ENCODE results near the gene CEP41. TPM values are rescaled to one million over a fixed set of nuclear protein-coding genes. Genes with fewer than 3 reads are reported as not detected.

The CEP41 gene
- total RNA-seq, 1 donor, result 21.6 TPM

GRCh38 chr7:130384841-130385599 lies 55.8 kb downstream of the CEP41 start:
- H3K4me3 ChIP-seq (ENCODE audit: low read depth, low read length), result no peak overlapping the region
- TF ChIP-seq CTCF (IDR thresholded peaks at IDR 0.05; ENCODE audit: insufficient read depth, low read length), result no peak

GRCh38 chr7:130384371-130384801 lies 56.4 kb downstream of the CEP41 start:
- TF ChIP-seq CTCF (IDR thresholded peaks at IDR 0.05; ENCODE audit: insufficient read depth, low read length), result no peak
- DNase-seq (ENCODE audit: low read depth), result no peak

More at GRCh38 chr7:130384841-130385599, 55.8 kb downstream of the CEP41 start:
- DNase-seq (ENCODE audit: low read depth), result no peak

GRCh38 chr7:130383187-130383980 lies 57.4 kb downstream of the CEP41 start:
- no peak for DNase-seq (ENCODE audit: low read depth)
- H3K4me3 ChIP-seq (ENCODE audit: low read depth, low read length), result no peak overlapping the region
- no peak for TF ChIP-seq CTCF (IDR thresholded peaks at IDR 0.05; ENCODE audit: insufficient read depth, low read length)

More at GRCh38 chr7:130384371-130384801, 56.4 kb downstream of the CEP41 start:
- H3K4me3 ChIP-seq (ENCODE audit: low read depth, low read length), result no peak overlapping the region

- no peak overlapping the region for H3K4me3 ChIP-seq (ENCODE audit: low read depth, low read length)
- no peak for DNase-seq (ENCODE audit: low read depth)
- no peak for TF ChIP-seq CTCF (IDR thresholded peaks at IDR 0.05; ENCODE audit: insufficient read depth, low read length)
Measured at GRCh38 chr7:130381468-130382312, 59.1 kb downstream of the CEP41 start.

- no peak overlapping the region for H3K4me3 ChIP-seq (ENCODE audit: low read depth, low read length)
- TF ChIP-seq CTCF (IDR thresholded peaks at IDR 0.05; ENCODE audit: insufficient read depth, low read length), result no peak
- DNase-seq (ENCODE audit: low read depth), result no peak
Measured at GRCh38 chr7:130380861-130381455, 59.9 kb downstream of the CEP41 start.
